Fibroblast of pulmonary artery (primary cell): ENCODE measurements around the gene NGDN.
A peak's percentile ranks its signal among the peaks of the same experiment; 100 is the strongest.

Source experiments
- DNase-seq: peaks from one replicate; pipeline ENCODE4 v3.0.0-alpha.2; 2010; ENCODE audit warnings: low read depth
- H3K4me3 ChIP-seq: replicated peaks from 2 replicates; pipeline ENCODE4 v1.5.1; 2011; ENCODE audit warnings: low read depth, mild to moderate bottlenecking, control low read depth, low read length, moderate library complexity
- CTCF ChIP-seq: IDR thresholded peaks from 2 replicates; pipeline ENCODE4 v1.5.1; 2011; ENCODE audit warnings: mild to moderate bottlenecking, control low read depth, low read length, inconsistent platforms; ENCODE audit errors: missing control alignments

The NGDN gene

GRCh38 chr14:23485326-23485725 lies 15.8 kb downstream of the NGDN start:
- no peak for DNase-seq
- no peak for TF ChIP-seq CTCF
- H3K4me3 ChIP-seq, result no peak overlapping the region

GRCh38 chr14:23486036-23486435 lies 16.5 kb downstream of the NGDN start:
- H3K4me3 ChIP-seq, result no peak overlapping the region
- no peak for DNase-seq
- no peak for TF ChIP-seq CTCF

- no peak for DNase-seq
- no peak for TF ChIP-seq CTCF
These were observed 17.7 kb downstream of the NGDN start for GRCh38 chr14:23487216-23487615.

GRCh38 chr14:23492618-23493272 lies 23.2 kb downstream of the NGDN start:
- no peak for DNase-seq
- H3K4me3 ChIP-seq, result no peak overlapping the region
- no peak for TF ChIP-seq CTCF

More at GRCh38 chr14:23487216-23487615, 17.7 kb downstream of the NGDN start:
- no peak overlapping the region for H3K4me3 ChIP-seq

GRCh38 chr14:23494223-23494622 lies 24.7 kb downstream of the NGDN start:
- peak; percentile 51 for DNase-seq
- no peak for TF ChIP-seq CTCF
- no peak overlapping the region for H3K4me3 ChIP-seq

GRCh38 chr14:23512156-23512555 lies 42.7 kb downstream of the NGDN start:
- no peak for TF ChIP-seq CTCF
- no peak for DNase-seq

More at GRCh38 chr14:23512156-23512555, 42.7 kb downstream of the NGDN start:
- no peak overlapping the region for H3K4me3 ChIP-seq
